GM12878 (cell line): ENCODE measurements around the gene SOX18. TPM values are rescaled to one million over a fixed set of nuclear protein-coding genes. Genes with fewer than 3 reads are reported as not detected.
A peak's percentile ranks its signal among the peaks of the same experiment; 100 is the strongest.

Source experiments
- ATAC-seq: fragments of 200-7000 bp; cut with Tn5 transposase; 3 replicates; pipeline ENCODE4 v1.9.1; 2020; ENCODE audit warnings: mild to moderate bottlenecking, moderate library complexity
- BruUV-seq: library from RNA; stranded (reverse); fragments of 400-500 nt; replicated peaks from 2 replicates; lab custom pipeline; 2021; lab: Mats Ljungman, UMichigan
- CTCF ChIA-PET: fragments of 300-600 bp; sonication (Branson Sonifier 250); formaldehyde crosslinking; extraction: SDS; loops from one replicate; lab custom pipeline; 2021; ENCODE audit warnings: inconsistent platforms; lab: Yijun Ruan, JAX
- POLR2A ChIA-PET: fragments of 350-600 bp; formaldehyde crosslinking; extraction: SDS; loops from one replicate; lab custom pipeline; 2021; ENCODE audit warnings: inconsistent platforms; lab: Charles Lee
- RAD21 ChIA-PET: fragments of 300-600 bp; sonication (Branson Sonifier 250); formaldehyde crosslinking; loops from one replicate; lab custom pipeline; 2023; ENCODE audit warnings: antibody characterized with exemption; ENCODE audit not compliant: unreplicated experiment; lab: Charles Lee
- SMC1A ChIA-PET: fragments of 300-600 bp; sonication (Branson Sonifier 250); formaldehyde crosslinking; loops from one replicate; lab custom pipeline; 2023; ENCODE audit not compliant: unreplicated experiment, uncharacterized antibody; lab: Charles Lee
- DNase-seq: peaks from one replicate; pipeline ENCODE4 v3.0.0-alpha.2; 2011; ENCODE audit warnings: low read depth, low spot score
- FAIRE-seq: peaks from 3 replicates; lab custom pipeline; 2011; peaks lifted over from hg19 to GRCh38; lab: Jason Lieb, UNC
- H2AFZ ChIP-seq: 2 replicates; pipeline ENCODE4 v1.6.0; 2011; ENCODE audit warnings: low read depth, low read length, control low read depth; ENCODE audit not compliant: control insufficient read depth
- H3K27ac ChIP-seq: 2 replicates; pipeline ENCODE4 v1.5.1; 2011; ENCODE audit warnings: control low read depth; ENCODE audit not compliant: control insufficient read depth, insufficient read depth
- H3K27me3 ChIP-seq, 2 experiments: replicated peaks in 1 of 2; 2 replicates each; pipeline versions ENCODE4 v1.6.0 to v1.6.1; 2011; ENCODE audit warnings: low read length in 1 of 2; ENCODE audit not compliant: control insufficient read depth in 2 of 2, insufficient read depth in 2 of 2
- H3K36me3 ChIP-seq, 2 experiments: 2 replicates each; pipeline ENCODE4 v1.5.1; 2011; ENCODE audit warnings: low read length in 1 of 2; ENCODE audit not compliant: control insufficient read depth in 2 of 2, insufficient read depth in 2 of 2
- H3K4me1 ChIP-seq: 2 replicates; pipeline ENCODE4 v1.6.1; 2011; ENCODE audit warnings: mild to moderate bottlenecking, low read length, moderate library complexity, mixed read lengths; ENCODE audit not compliant: control insufficient read depth, insufficient read depth
- H3K4me2 ChIP-seq: 2 replicates; pipeline ENCODE4 v1.6.0; 2011; ENCODE audit warnings: control low read depth; ENCODE audit not compliant: control insufficient read depth, insufficient read depth
- H3K4me3 ChIP-seq: fragments of 200-600 bp; sonication (generic); 2 replicates; pipeline ENCODE4 v1.5.1; 2016
- H3K79me2 ChIP-seq: 2 replicates; pipeline ENCODE4 v1.6.0; 2011; ENCODE audit warnings: low read length; ENCODE audit not compliant: control insufficient read depth, insufficient read depth
- H3K9ac ChIP-seq: 2 replicates; pipeline ENCODE4 v1.8.0; 2011; ENCODE audit warnings: low read length, control low read depth, mixed read lengths; ENCODE audit not compliant: control insufficient read depth, insufficient read depth
- H3K9me3 ChIP-seq: replicated peaks from 3 replicates; pipeline ENCODE4 v1.5.1; 2011; ENCODE audit warnings: mild to moderate bottlenecking, low read length; ENCODE audit not compliant: control insufficient read depth, insufficient read depth
- H4K20me1 ChIP-seq: 2 replicates; pipeline ENCODE4 v1.6.0; 2011; ENCODE audit not compliant: control insufficient read depth, insufficient read depth
- ATF7 ChIP-seq: fragments of 450-650 bp; IDR thresholded peaks from 2 replicates; pipeline ENCODE4 v1.6.1; 2016; ENCODE audit warnings: low read depth, mild to moderate bottlenecking
- CBX5 ChIP-seq: sonication (generic); IDR thresholded peaks from 2 replicates; pipeline ENCODE4 v1.6.1; 2016; ENCODE audit warnings: low read depth, moderate library complexity, mild to moderate bottlenecking, inconsistent platforms
- HDAC2 ChIP-seq: fragments of 200-600 bp; sonication (generic); IDR thresholded peaks from 2 replicates; pipeline ENCODE4 v1.6.1; 2017
- PAX8 ChIP-seq: fragments of 450-650 bp; IDR thresholded peaks from 2 replicates; pipeline ENCODE4 v1.6.1; 2017; ENCODE audit warnings: mild to moderate bottlenecking, moderate library complexity
- POLR2A ChIP-seq: IDR thresholded peaks from 2 replicates; pipeline ENCODE4 v1.6.1; 2011; ENCODE audit warnings: low read depth, mild to moderate bottlenecking, low read length
- RFX5 ChIP-seq: IDR thresholded peaks from 2 replicates; pipeline ENCODE4 v1.6.1; 2011; ENCODE audit warnings: low read depth, low read length, improper control_type of control experiment
- ZBED1 ChIP-seq: IDR thresholded peaks from 2 replicates; pipeline ENCODE4 v1.6.1; 2016; ENCODE audit warnings: borderline replicate concordance
- WGBS: methylation state at CpG from one replicate; pipeline ENCODE4 v1.1.6; 2016; ENCODE audit warnings: low lambda C conversion rate; ENCODE audit not compliant: insufficient replicate concordance, insufficient coverage; ENCODE audit errors: missing lambda C conversion rate; 5-methylcytosine and 5-hydroxymethylcytosine counted together
- in situ Hi-C: fragments of 300-500 bp; cut with MboI; formaldehyde crosslinking; loops from 9 replicates; pipeline ENCODE4 v1.14.3; 2018; ENCODE audit warnings: mixed read lengths
- intact Hi-C: fragments of 100-400 bp; cut with micrococcal nuclease; formaldehyde crosslinking; loops from one replicate; pipeline ENCODE4 v1.14.2; 2022; ENCODE audit not compliant: unreplicated experiment
- polyA plus RNA-seq, 11 experiments: library from polyadenylated mRNA; depleted of rRNA in 4 of 11; unstranded in 6 of 11; stranded (reverse) in 5 of 11; fragments of >200 nt; fragmentation: Nextera tagmentation in 4 of 11; fragmentation: Illumina TruSeq in 1 of 11; extraction: Ambion mirVana in 4 of 11; extraction: Trizol in 1 of 11; gene quantifications; 1 replicate in 1 of 11; 2 replicates in 10 of 11; pipeline versions ENCODE4 v1.2.1 to v1.2.3, GENCODE V29; 2011 to 2016; ENCODE audit warnings: inconsistent platforms in 2 of 11, missing spikeins in 2 of 11, low read depth in 1 of 11
- total RNA-seq, 4 experiments: library from RNA; depleted of rRNA in 3 of 4; stranded (reverse); fragments of >200 nt in 3 of 4; fragmentation: Illumina TruSeq in 1 of 4; extraction: Trizol in 1 of 4; gene quantifications; 2 replicates each; pipeline versions ENCODE4 v1.2.1 to v1.2.3, GENCODE V29; 2013 to 2021

Gene SOX18
- total and polyA plus RNA-seq, 10 of the 15 experiments (the other 5 are each of a cell fraction or from before 2014, with no cell fraction given): 0.05 to 5.6 (median 0.28) TPM; not detected in 3

- H3K4me1 ChIP-seq: no peaks in the 10 kb centered on the region
- TF ChIP-seq HDAC2 (no peak), ATF7 (no peak), CBX5 (no peak), ZBED1 (no peak), RFX5 (no peak), POLR2A (peak; percentile 30; the same call in 1 of the 2 replicates), PAX8 (no peak)
- ChIA-PET CTCF (no interaction called here), POLR2A (no interaction called here), RAD21 (no interaction called here), SMC1A (no interaction called here)
- ATAC-seq: no peak
- no peaks in the 10 kb centered on the region for H3K27me3 ChIP-seq
- in situ Hi-C loops: no loop called here
- no peak overlapping the region for H2AFZ ChIP-seq
- WGBS: 97% methylated on average over 17 of the region's 17 CpGs
- H3K9ac ChIP-seq: no peak overlapping the region
- FAIRE-seq: no peak
- BruUV-seq: no TSS peak
- no peak overlapping the region for H3K4me3 ChIP-seq
- no peaks in the 10 kb centered on the region for H4K20me1 ChIP-seq
- H3K36me3 ChIP-seq: peaks cover 62 to 63% of the 10 kb centered on the region in 2 experiments
- H3K27ac ChIP-seq: no peak overlapping the region
- no peaks in the 10 kb centered on the region for H3K79me2 ChIP-seq
- H3K9me3 ChIP-seq: no peaks in the 10 kb centered on the region
- intact Hi-C loops: no loop called here
- DNase-seq: no peak
- no peak overlapping the region for H3K4me2 ChIP-seq
Observed at GRCh38 chr20:64022671-64023360, 26.6 kb downstream of the SOX18 start.
